PC-9 (cell line): ENCODE measurements around the gene DOHH. TPM values are rescaled to one million over a fixed set of nuclear protein-coding genes. Genes with fewer than 3 reads are reported as not detected.
A peak's percentile ranks its signal among the peaks of the same experiment; 100 is the strongest.

Experiments used
- Bru-seq: library from RNA; stranded (reverse); fragments of 400-500 nt; gene quantifications from one replicate; lab custom pipeline; 2021; lab: Mats Ljungman, UMichigan
- BruChase-seq, 2 experiments: library from RNA; stranded (reverse); fragments of 400-500 nt; gene quantifications; one replicate each; lab custom pipeline; 2021; lab: Mats Ljungman, UMichigan
- BruUV-seq: library from RNA; stranded (reverse); fragments of 400-500 nt; replicated peaks from 2 replicates; lab custom pipeline; 2021; lab: Mats Ljungman, UMichigan
- CTCF ChIA-PET: fragments of 300-600 bp; sonication (Branson Sonifier 250); formaldehyde crosslinking; loops from one replicate; lab custom pipeline; 2022; ENCODE audit warnings: antibody characterized with exemption; lab: Charles Lee
- POLR2A ChIA-PET: fragments of 300-600 bp; sonication (Branson Sonifier 250); formaldehyde crosslinking; loops from one replicate; lab custom pipeline; 2022; ENCODE audit warnings: antibody characterized with exemption; ENCODE audit not compliant: unreplicated experiment; lab: Charles Lee
- DNase-seq, 2 experiments: peaks; one replicate each; pipeline versions ENCODE4 v3.0.0 to v3.0.0-alpha.2; 2015 to 2022; ENCODE audit warnings: mixed read lengths in 1 of 2
- H2AFZ ChIP-seq: fragments of 200-600 bp; sonication (generic); 2 replicates; pipeline ENCODE4 v1.8.1; 2017; ENCODE audit warnings: antibody characterized with exemption
- H3F3A ChIP-seq: fragments of 200-600 bp; sonication (generic); 2 replicates; pipeline ENCODE4 v1.8.1; 2017; ENCODE audit warnings: antibody characterized with exemption, mild to moderate bottlenecking, low read depth; ENCODE audit not compliant: insufficient read depth
- H3K27ac ChIP-seq: fragments of 200-600 bp; sonication (generic); 2 replicates; pipeline ENCODE4 v1.6.1; 2016; ENCODE audit warnings: mixed run types
- H3K27me3 ChIP-seq: fragments of 200-600 bp; sonication (generic); 2 replicates; pipeline ENCODE4 v1.6.1; 2016; ENCODE audit warnings: low read depth, mixed run types; ENCODE audit not compliant: insufficient read depth
- H3K36me3 ChIP-seq: fragments of 200-600 bp; sonication (generic); 2 replicates; pipeline ENCODE4 v1.6.1; 2016; ENCODE audit warnings: low read depth, mixed run types
- H3K4me1 ChIP-seq: fragments of 200-600 bp; sonication (generic); replicated peaks from 2 replicates; pipeline ENCODE4 v1.6.1; 2016; ENCODE audit warnings: mixed run types; ENCODE audit not compliant: insufficient read depth
- H3K4me2 ChIP-seq: fragments of 200-600 bp; sonication (generic); 2 replicates; pipeline ENCODE4 v1.6.1; 2017; ENCODE audit warnings: mixed run types
- H3K4me3 ChIP-seq: fragments of 200-600 bp; sonication (generic); 2 replicates; pipeline ENCODE4 v1.6.1; 2016; ENCODE audit warnings: mixed run types
- H3K79me2 ChIP-seq: fragments of 200-600 bp; sonication (generic); 2 replicates; pipeline ENCODE4 v1.6.1; 2017; ENCODE audit warnings: low read depth, mixed run types
- H3K9me2 ChIP-seq: fragments of 200-600 bp; sonication (generic); 2 replicates; pipeline ENCODE4 v1.8.1; 2017; ENCODE audit warnings: mild to moderate bottlenecking; ENCODE audit not compliant: insufficient read depth
- H3K9me3 ChIP-seq: fragments of 200-600 bp; sonication (generic); 2 replicates; pipeline ENCODE4 v1.8.1; 2016; ENCODE audit warnings: low read depth; ENCODE audit not compliant: insufficient read depth
- H4K20me1 ChIP-seq: fragments of 200-600 bp; sonication (generic); 2 replicates; pipeline ENCODE4 v1.8.1; 2017; ENCODE audit not compliant: insufficient read depth
- CTCF ChIP-seq: fragments of 200-600 bp; sonication (generic); conservative IDR thresholded peaks from 2 replicates; pipeline ENCODE4 v1.6.1; 2017; ENCODE audit warnings: mixed run types, antibody characterized with exemption, mild to moderate bottlenecking, moderate library complexity
- EZH2 ChIP-seq: fragments of 200-600 bp; sonication (generic); IDR thresholded peaks from 2 replicates; pipeline ENCODE4 v1.8.0; 2017; ENCODE audit warnings: antibody characterized with exemption, low read depth
- intact Hi-C: fragments of 100-400 bp; cut with micrococcal nuclease; formaldehyde crosslinking; loops from one replicate; pipeline ENCODE4 v1.10.0; 2022; ENCODE audit not compliant: unreplicated experiment
- long read RNA-seq: library from polyadenylated mRNA; stranded (forward); transcript quantifications from one replicate; pipeline ENCODE4 v2.0.0, GENCODE V29; 2022
- total RNA-seq: library from RNA; stranded (reverse); gene quantifications from 2 replicates; pipeline ENCODE4 v1.2.3, GENCODE V29; 2021

DOHH gene
- 7.7 and 11.7 TPM in 2 replicates for total RNA-seq
- Bru-seq, nascent RNA, result percentile 54 among the genes with signal in this experiment
- percentile 44 among the genes with signal in this experiment for BruChase-seq, experiment 1, labeled RNA remaining after a 2-hour chase
- BruChase-seq, experiment 2, labeled RNA remaining after a 6-hour chase, result percentile 65 among the genes with signal in this experiment
- long read RNA-seq, transcript DOHH-201 (5 exons, 2,031 nt), result major isoform, 7 of 10 reads
- long read RNA-seq, partial matches to known transcripts, result 1 of 10 reads
- long read RNA-seq, other reads (novel, unspliced or antisense), result 2 of 10 reads

- Histone ChIP-seq H3K79me2 (peaks cover 22% of the 10 kb centered on the region), H3K9me2 (no peaks in the 10 kb centered on the region), H3K4me2 (peak within 1 kb of the TSS; percentile 93), H3K4me3 (peak within 1 kb of the TSS; percentile 68), H3K27me3 (no peaks in the 10 kb centered on the region), H3K9me3 (no peaks in the 10 kb centered on the region), H4K20me1 (no peaks in the 10 kb centered on the region), H3K4me1 (0 out of 2 replicates have a peak, but pooled peaks cover 3% of the 10 kb centered on the region), H3K27ac (peak within 1 kb of the TSS; percentile 79), H3F3A (peaks cover 10% of the 10 kb centered on the region; the same call in 1 of the 2 replicates), H3K36me3 (no peaks in the 10 kb centered on the region), H2AFZ (peak within 1 kb of the TSS; percentile 76)
- BruUV-seq, result no TSS peak
- ChIA-PET CTCF (interaction anchor here (0.6 kb wide), 1 partner anchor 31 kb away, joined by 3 read pairs; no protein-coding TSS in a partner anchor), POLR2A (interaction anchor here (0.6 kb wide), 3 partner anchors 121 to 126 kb away, joined by 3 to 4 read pairs (median 3); no protein-coding TSS in a partner anchor)
- intact Hi-C loops, result no loop called here
- TF ChIP-seq EZH2 (no peak), CTCF (no peak)
- peak; percentile 86 to 88 for DNase-seq
Measured at GRCh38 chr19:3500429-3501101, at the start of gene DOHH. Gene DOHH, minus strand, starts transcription at chr19:3500674. Its CDS starts 3,860 bp downstream, at chr19:3496814.

- no peak overlapping the region for H3K4me2 ChIP-seq
- TF ChIP-seq EZH2 (no peak), CTCF (no peak)
- no peak for DNase-seq
- no peak overlapping the region for H3K27ac ChIP-seq
- no peaks in the 10 kb centered on the region for H3K27me3 ChIP-seq
- H4K20me1 ChIP-seq, result no peaks in the 10 kb centered on the region; the same call in 1 of the 2 replicates
- no peaks in the 10 kb centered on the region for H3K9me3 ChIP-seq
- no peaks in the 10 kb centered on the region for H3K4me1 ChIP-seq
- ChIA-PET CTCF (no interaction called here), POLR2A (interaction anchor here (0.7 kb wide), 1 partner anchor 1601 kb away, joined by 6 read pairs; no protein-coding TSS in a partner anchor)
- no peaks in the 10 kb centered on the region for H3K36me3 ChIP-seq
- no peaks in the 10 kb centered on the region for H3K79me2 ChIP-seq
- H3K4me3 ChIP-seq, result no peak overlapping the region
- H3K9me2 ChIP-seq, result no peaks in the 10 kb centered on the region
- BruUV-seq, result no TSS peak
- no peaks in the 10 kb centered on the region for H3F3A ChIP-seq
- intact Hi-C loops, result loop anchor here (5.0 kb wide), 1 partner anchor 657 kb away; no protein-coding TSS in a partner anchor
- H2AFZ ChIP-seq, result no peak overlapping the region
Measured at GRCh38 chr19:3549816-3550215, 49.3 kb upstream of the DOHH start.

GRCh38 chr19:3548606-3549005 lies 48.1 kb upstream of the DOHH start:
- CTCF ChIA-PET, result no interaction called here
- Histone ChIP-seq H3K4me2 (no peak overlapping the region), H3K27ac (no peak overlapping the region), H3K79me2 (no peaks in the 10 kb centered on the region), H3K9me3 (no peaks in the 10 kb centered on the region), H4K20me1 (no peaks in the 10 kb centered on the region; the same call in 1 of the 2 replicates), H3K36me3 (no peaks in the 10 kb centered on the region), H3F3A (no peaks in the 10 kb centered on the region), H3K4me3 (no peak overlapping the region), H3K4me1 (no peaks in the 10 kb centered on the region), H3K9me2 (no peaks in the 10 kb centered on the region), H3K27me3 (no peaks in the 10 kb centered on the region), H2AFZ (no peak overlapping the region)
- intact Hi-C loops, result loop anchor here (5.0 kb wide), 1 partner anchor 659 kb away; no protein-coding TSS in a partner anchor
- no peak for TF ChIP-seq CTCF
- no peak for TF ChIP-seq EZH2
- POLR2A ChIA-PET, result interaction anchor here (0.8 kb wide), 1 partner anchor 29 kb away, joined by 13 read pairs; no protein-coding TSS in a partner anchor
- DNase-seq, result no peak
- BruUV-seq, result no TSS peak
